ENCODE data around the gene TECR.

DNA sequence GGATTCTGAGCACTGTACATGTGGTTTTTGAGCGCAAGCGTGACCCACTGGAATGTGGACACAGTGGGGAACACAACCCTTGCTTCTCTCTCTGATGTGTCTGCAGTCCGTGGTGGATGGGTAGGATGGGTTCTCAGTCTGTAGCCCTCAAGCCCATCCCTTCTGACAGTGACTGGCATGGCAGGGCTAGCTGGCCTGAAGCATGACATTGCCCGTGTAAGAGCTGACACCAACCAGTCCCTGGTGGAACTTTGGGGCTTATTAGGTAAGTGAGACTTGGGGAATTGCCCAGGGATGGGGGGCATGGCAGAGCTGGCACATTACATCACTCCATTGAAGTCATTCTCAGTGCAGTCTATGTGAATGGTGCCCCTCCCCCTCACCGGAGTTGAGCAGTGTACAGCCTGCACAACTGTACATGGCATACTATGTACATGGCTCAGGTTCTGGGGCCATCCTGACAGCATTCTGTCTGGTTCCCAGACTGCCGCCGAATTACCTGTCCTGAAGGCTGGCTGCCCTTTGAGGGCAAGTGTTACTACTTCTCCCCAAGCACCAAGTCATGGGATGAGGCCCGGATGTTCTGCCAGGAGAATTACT lies 70.3 kb downstream of the TECR start:
- TF ChIP-seq, protein P1, sequence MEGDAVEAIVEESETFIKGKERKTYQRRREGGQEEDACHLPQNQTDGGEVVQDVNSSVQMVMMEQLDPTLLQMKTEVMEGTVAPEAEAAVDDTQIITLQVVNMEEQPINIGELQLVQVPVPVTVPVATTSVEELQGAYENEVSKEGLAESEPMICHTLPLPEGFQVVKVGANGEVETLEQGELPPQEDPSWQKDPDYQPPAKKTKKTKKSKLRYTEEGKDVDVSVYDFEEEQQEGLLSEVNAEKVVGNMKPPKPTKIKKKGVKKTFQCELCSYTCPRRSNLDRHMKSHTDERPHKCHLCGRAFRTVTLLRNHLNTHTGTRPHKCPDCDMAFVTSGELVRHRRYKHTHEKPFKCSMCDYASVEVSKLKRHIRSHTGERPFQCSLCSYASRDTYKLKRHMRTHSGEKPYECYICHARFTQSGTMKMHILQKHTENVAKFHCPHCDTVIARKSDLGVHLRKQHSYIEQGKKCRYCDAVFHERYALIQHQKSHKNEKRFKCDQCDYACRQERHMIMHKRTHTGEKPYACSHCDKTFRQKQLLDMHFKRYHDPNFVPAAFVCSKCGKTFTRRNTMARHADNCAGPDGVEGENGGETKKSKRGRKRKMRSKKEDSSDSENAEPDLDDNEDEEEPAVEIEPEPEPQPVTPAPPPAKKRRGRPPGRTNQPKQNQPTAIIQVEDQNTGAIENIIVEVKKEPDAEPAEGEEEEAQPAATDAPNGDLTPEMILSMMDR (IDR thresholded peaks at IDR 0.05): no peak
- TF ChIP-seq POLR2A (IDR thresholded peaks at IDR 0.05): no peak
- no peak for TF ChIP-seq EP300 (IDR thresholded peaks at IDR 0.05)

All from tibial nerve (tissue), 4 donors.